HepG2 (cell line): Measurements from ENCODE around the gene PFKM. TPM values are rescaled to one million over a fixed set of nuclear protein-coding genes. Genes with fewer than 3 reads are reported as not detected.

ENCODE experiments used
- ATAC-seq: fragments of 200-7000 bp; cut with Tn5 transposase; 3 replicates; pipeline ENCODE4 v1.9.1; 2020; ENCODE audit warnings: mild to moderate bottlenecking, moderate library complexity
- BruUV-seq: library from RNA; stranded (reverse); fragments of 400-500 nt; replicated peaks from 2 replicates; lab custom pipeline; 2021; lab: Mats Ljungman, UMichigan
- CTCF ChIA-PET: fragments of 300-600 bp; formaldehyde crosslinking; extraction: SDS; loops from one replicate; lab custom pipeline; 2021; ENCODE audit warnings: low total read pairs, inconsistent platforms, low intra/inter-chr PET ratio; lab: Yijun Ruan, JAX
- POLR2A ChIA-PET: fragments of 350-600 bp; sonication (Branson Sonifier 250); formaldehyde crosslinking; loops from one replicate; lab custom pipeline; 2020; ENCODE audit warnings: antibody characterized with exemption, inconsistent platforms; lab: Yijun Ruan, JAX
- DNase-seq: peaks from one replicate; pipeline ENCODE4 v3.0.0-alpha.2; 2015; ENCODE audit warnings: low spot score
- FAIRE-seq: peaks from 3 replicates; lab custom pipeline; 2011; peaks lifted over from hg19 to GRCh38; lab: Jason Lieb, UNC
- H2AFZ ChIP-seq: one replicate; pipeline ENCODE4 v1.6.1; 2011; ENCODE audit warnings: low read length, inconsistent platforms
- H3K27ac ChIP-seq: fragments of 300-600 bp; 3 replicates; pipeline ENCODE4 v1.8.0; 2011; ENCODE audit warnings: mixed run types, mild to moderate bottlenecking, mixed read lengths, low read length, inconsistent platforms; ENCODE audit not compliant: insufficient read depth; ENCODE audit errors: extremely low read length
- H3K27me3 ChIP-seq, 2 experiments: fragments of 200-600 bp in 1 of 2; 2 replicates in 1 of 2; 3 replicates in 1 of 2; pipeline versions ENCODE4 v1.6.0 to v1.8.0; 2011; ENCODE audit warnings: low read length in 2 of 2, mild to moderate bottlenecking in 2 of 2, moderate library complexity in 2 of 2, inconsistent platforms in 1 of 2; ENCODE audit not compliant: insufficient read depth in 2 of 2, control insufficient read depth in 1 of 2
- H3K36me3 ChIP-seq, 2 experiments: fragments of 200-600 bp in 1 of 2; replicated peaks in 1 of 2; 2 replicates in 1 of 2; 3 replicates in 1 of 2; pipeline versions ENCODE4 v1.5.1 to v1.8.0; 2011; ENCODE audit warnings: low read length in 2 of 2, inconsistent platforms in 1 of 2; ENCODE audit not compliant: insufficient read depth in 2 of 2, control insufficient read depth in 1 of 2
- H3K4me1 ChIP-seq: 2 replicates; pipeline ENCODE4 v1.5.1; 2012; ENCODE audit warnings: low read length, inconsistent platforms; ENCODE audit not compliant: insufficient read depth
- H3K4me2 ChIP-seq: 2 replicates; pipeline ENCODE4 v1.6.0; 2011; ENCODE audit warnings: low read depth, low read length, inconsistent platforms
- H3K4me3 ChIP-seq, 3 experiments: fragments of 200-600 bp in 1 of 3; sonication (generic), shearing (Covaris generic) in 1 of 3; replicated peaks in 1 of 3; 2 replicates each; pipeline ENCODE4 v1.5.1; 2011 to 2016; ENCODE audit warnings: low read length in 3 of 3, inconsistent platforms in 2 of 3, low read depth in 2 of 3, mild to moderate bottlenecking in 2 of 3, control low read depth in 1 of 3, mixed read lengths in 1 of 3; ENCODE audit not compliant: insufficient read depth in 1 of 3
- H3K79me2 ChIP-seq: one replicate; pipeline ENCODE4 v1.6.1; 2011; ENCODE audit warnings: low read length, inconsistent platforms; ENCODE audit not compliant: insufficient read depth
- H3K9ac ChIP-seq: 2 replicates; pipeline ENCODE4 v1.6.0; 2011; ENCODE audit warnings: mild to moderate bottlenecking, low read depth, low read length, inconsistent platforms; ENCODE audit not compliant: insufficient read depth
- H3K9me3 ChIP-seq: 2 replicates; pipeline ENCODE4 v1.5.1; 2012; ENCODE audit warnings: mild to moderate bottlenecking, low read length
- H4K20me1 ChIP-seq: 2 replicates; pipeline ENCODE4 v1.6.0; 2011; ENCODE audit warnings: inconsistent platforms, mild to moderate bottlenecking, low read length, moderate library complexity; ENCODE audit not compliant: insufficient read depth
- SRSF1 ChIP-seq: fragments of 200-400 bp; formaldehyde crosslinking; optimal IDR thresholded peaks from 2 replicates; pipeline ENCODE3; 2017; ENCODE audit warnings: mild to moderate bottlenecking, low read depth, low read length, moderate library complexity
- ZNF136 ChIP-seq: sonication (generic); formaldehyde crosslinking; IDR thresholded peaks from 2 replicates; pipeline ENCODE4 v1.8.1; 2022; ENCODE audit warnings: low read depth, mild to moderate bottlenecking, moderate library complexity, missing genetic modification reagents
- ZNF20 ChIP-seq: sonication (generic); formaldehyde crosslinking; IDR thresholded peaks from 2 replicates; pipeline ENCODE4 v1.4.0; 2020; ENCODE audit warnings: mild to moderate bottlenecking, moderate library complexity, missing genetic modification reagents
- ZNF792 ChIP-seq: IDR thresholded peaks from 2 replicates; pipeline ENCODE4 v1.6.1; 2016
- WGBS: methylation state at CpG from one replicate; pipeline ENCODE4 v1.1.6; 2017; ENCODE audit warnings: low lambda C conversion rate; 5-methylcytosine and 5-hydroxymethylcytosine counted together
- in situ Hi-C: cut with HindIII; loops from 2 replicates; pipeline ENCODE4 v1.10.0; 2017; ENCODE audit warnings: low pct_unique_long_range_greater_than_20kb; ENCODE audit not compliant: extremely low pct_ligation_motif_present
- intact Hi-C: fragments of 100-400 bp; cut with micrococcal nuclease; formaldehyde crosslinking; loops from one replicate; pipeline ENCODE4 v1.10.0; 2022; ENCODE audit not compliant: unreplicated experiment
- polyA plus RNA-seq, 8 experiments: library from polyadenylated mRNA; depleted of rRNA in 3 of 8; stranded (reverse) in 7 of 8; unstranded in 1 of 8; fragments of >200 nt; fragmentation: Illumina TruSeq in 4 of 8; extraction: Trizol in 4 of 8; gene quantifications; 2 replicates each; pipeline versions ENCODE4 v1.2.1 to v1.2.3, GENCODE V29; 2011 to 2016; ENCODE audit warnings: low read depth in 4 of 8, missing spikeins in 1 of 8, mixed read lengths in 1 of 8; ENCODE audit not compliant: insufficient read depth in 1 of 8
- total RNA-seq, 5 experiments: library from RNA; depleted of rRNA; stranded (reverse); fragments of >200 nt; fragmentation: Illumina TruSeq; extraction: Trizol; gene quantifications; 2 replicates each; pipeline ENCODE4 v1.2.3, GENCODE V29; 2016; ENCODE audit warnings: low read depth in 1 of 5
- TF ChIP-seq, protein P1 (sequence below): sonication (generic); formaldehyde crosslinking; IDR thresholded peaks from 2 replicates; pipeline ENCODE4 v1.4.0; 2020; ENCODE audit warnings: missing genetic modification reagents, borderline replicate concordance

PFKM gene
- total and polyA plus RNA-seq, 2 of the 13 experiments (the other 11 are each of a cell fraction or from before 2014, with no cell fraction given) = 1.9 to 2.4 TPM

DNA sequence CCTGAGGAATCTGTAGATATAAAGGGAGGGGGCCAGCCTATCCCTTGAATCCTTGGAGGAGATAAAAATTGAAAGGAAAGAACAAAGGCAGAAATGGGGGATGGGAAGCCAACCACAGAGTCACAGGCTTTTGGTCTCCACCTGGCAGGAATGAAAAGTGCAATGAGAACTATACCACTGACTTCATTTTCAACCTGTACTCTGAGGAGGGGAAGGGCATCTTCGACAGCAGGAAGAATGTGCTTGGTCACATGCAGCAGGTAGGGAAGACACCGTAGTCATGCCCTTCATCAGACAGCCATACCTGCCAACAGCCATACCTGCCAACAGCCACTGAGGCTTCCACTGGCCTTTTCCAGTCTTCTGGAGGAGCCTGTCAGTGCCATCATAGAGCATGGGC lies 24.7 kb downstream of the PFKM start:
- in situ Hi-C loops = no loop called here
- BruUV-seq = no TSS peak
- Histone ChIP-seq H3K4me1 (no peaks in the 10 kb centered on the region), H3K27ac (no peak overlapping the region), H4K20me1 (no peaks in the 10 kb centered on the region), H3K9ac (no peak overlapping the region), H3K4me3 (no peak overlapping the region), H2AFZ (no peak overlapping the region), H3K4me2 (no peak overlapping the region), H3K27me3 (no peaks in the 10 kb centered on the region), H3K9me3 (no peaks in the 10 kb centered on the region), H3K79me2 (no peaks in the 10 kb centered on the region), H3K36me3 (no peaks in the 10 kb centered on the region; a peak in 1 of 5 replicates)
- CTCF ChIA-PET = no interaction called here
- POLR2A ChIA-PET = interaction anchor here (2.1 kb wide), 1 partner anchor 13 kb away, joined by 5 read pairs; the partner anchor contains the start of gene ASB8
- WGBS = 100% methylated on average over 1 of the region's 2 CpGs
- intact Hi-C loops = no loop called here
- FAIRE-seq (no peak), ATAC-seq (no peak), DNase-seq (no peak)
- TF ChIP-seq ZNF20 (CRISPR knock-in tag) (no peak), ZNF136 (CRISPR knock-in tag) (no peak), SRSF1 (no peak)
- TF ChIP-seq, protein P1, sequence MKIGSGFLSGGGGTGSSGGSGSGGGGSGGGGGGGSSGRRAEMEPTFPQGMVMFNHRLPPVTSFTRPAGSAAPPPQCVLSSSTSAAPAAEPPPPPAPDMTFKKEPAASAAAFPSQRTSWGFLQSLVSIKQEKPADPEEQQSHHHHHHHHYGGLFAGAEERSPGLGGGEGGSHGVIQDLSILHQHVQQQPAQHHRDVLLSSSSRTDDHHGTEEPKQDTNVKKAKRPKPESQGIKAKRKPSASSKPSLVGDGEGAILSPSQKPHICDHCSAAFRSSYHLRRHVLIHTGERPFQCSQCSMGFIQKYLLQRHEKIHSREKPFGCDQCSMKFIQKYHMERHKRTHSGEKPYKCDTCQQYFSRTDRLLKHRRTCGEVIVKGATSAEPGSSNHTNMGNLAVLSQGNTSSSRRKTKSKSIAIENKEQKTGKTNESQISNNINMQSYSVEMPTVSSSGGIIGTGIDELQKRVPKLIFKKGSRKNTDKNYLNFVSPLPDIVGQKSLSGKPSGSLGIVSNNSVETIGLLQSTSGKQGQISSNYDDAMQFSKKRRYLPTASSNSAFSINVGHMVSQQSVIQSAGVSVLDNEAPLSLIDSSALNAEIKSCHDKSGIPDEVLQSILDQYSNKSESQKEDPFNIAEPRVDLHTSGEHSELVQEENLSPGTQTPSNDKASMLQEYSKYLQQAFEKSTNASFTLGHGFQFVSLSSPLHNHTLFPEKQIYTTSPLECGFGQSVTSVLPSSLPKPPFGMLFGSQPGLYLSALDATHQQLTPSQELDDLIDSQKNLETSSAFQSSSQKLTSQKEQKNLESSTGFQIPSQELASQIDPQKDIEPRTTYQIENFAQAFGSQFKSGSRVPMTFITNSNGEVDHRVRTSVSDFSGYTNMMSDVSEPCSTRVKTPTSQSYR = no peak

DNA sequence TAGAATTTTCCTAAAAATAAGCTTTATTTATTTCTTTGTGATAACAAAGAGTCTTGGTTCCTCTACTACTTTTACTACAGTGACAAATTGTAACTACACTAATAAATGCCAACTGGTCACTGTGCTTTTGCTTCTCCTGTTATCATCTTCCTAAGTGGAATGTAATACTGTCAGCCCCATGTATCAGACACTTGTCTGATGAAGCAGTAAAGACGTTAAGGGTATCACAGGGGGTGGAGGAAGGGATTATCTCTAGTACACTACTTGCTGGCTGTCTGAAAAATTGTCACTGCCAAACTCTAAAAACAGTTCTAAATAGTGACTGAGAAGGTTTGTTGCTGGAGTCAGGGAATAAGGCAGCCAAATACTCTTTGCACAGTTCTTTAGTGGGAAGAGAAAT lies 26.8 kb downstream of the PFKM start:
- H3K36me3 ChIP-seq = peaks cover 4 to 18% of the 10 kb centered on the region in 2 experiments; a peak in 4 of 5 replicates
- H3K27ac ChIP-seq = no peak overlapping the region
- intact Hi-C loops (no loop called here), in situ Hi-C loops (no loop called here)
- 84% methylated on average over 1 of the region's 1 CpG for WGBS
- H4K20me1 ChIP-seq = no peaks in the 10 kb centered on the region
- TF ChIP-seq ZNF792 (CRISPR knock-in tag) = no peak
- BruUV-seq = no TSS peak
- H3K27me3 ChIP-seq = no peaks in the 10 kb centered on the region
- no peak overlapping the region for H2AFZ ChIP-seq
- no peak for FAIRE-seq
- no peak for ATAC-seq
- H3K79me2 ChIP-seq = no peaks in the 10 kb centered on the region
- no peak for DNase-seq
- ChIA-PET CTCF (no interaction called here), POLR2A (interaction anchor here (1.6 kb wide), 1 partner anchor 11 kb away, joined by 8 read pairs; the partner anchor contains the start of gene ASB8)
- H3K9me3 ChIP-seq = no peaks in the 10 kb centered on the region
- H3K4me3 ChIP-seq = no peak overlapping the region
- H3K4me2 ChIP-seq = no peak overlapping the region
- H3K9ac ChIP-seq = no peak overlapping the region
- H3K4me1 ChIP-seq = no peaks in the 10 kb centered on the region
